Stimulated activated CD4-positive, alpha-beta T cell treated with anti-CD3 and anti-CD28 coated beads, TNF-alpha, amount 100 ng/mL, for 24 hours (primary cell): Measurements from ENCODE around the gene DNAI2.
"Not testable (repeated sequence)": the region's sequence is repeated elsewhere in the genome, so short reads cannot be mapped to it uniquely, and the experiment has no call there.

Experiments used
- DNase-seq, 3 experiments: peaks; one replicate each; pipeline ENCODE4 v3.0.0-alpha.2; 2020; ENCODE audit warnings: low read depth in 3 of 3

Gene DNAI2

DNA sequence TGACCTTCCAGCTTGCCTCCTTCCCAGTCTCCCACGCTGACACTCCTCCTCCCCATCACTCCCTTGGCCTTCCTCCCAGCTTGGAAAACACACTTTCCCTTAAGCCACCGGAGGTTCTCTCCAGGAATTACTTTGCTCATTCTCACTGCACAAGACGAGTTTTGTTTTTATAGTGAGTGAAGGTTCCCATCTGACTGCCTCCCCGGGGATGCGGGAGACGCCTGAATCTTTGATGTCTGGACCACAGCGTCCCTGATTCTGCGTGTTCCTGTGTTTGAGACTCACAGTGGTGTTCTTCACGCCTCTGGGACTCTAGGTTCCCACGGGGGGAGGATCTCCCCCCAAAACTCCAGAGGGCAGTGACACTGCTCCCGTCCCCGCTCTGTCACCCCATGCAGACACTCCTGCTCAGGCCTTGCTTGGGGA is 2.0 kb downstream of the DNAI2 start:
- DNase-seq = no peak

DNA sequence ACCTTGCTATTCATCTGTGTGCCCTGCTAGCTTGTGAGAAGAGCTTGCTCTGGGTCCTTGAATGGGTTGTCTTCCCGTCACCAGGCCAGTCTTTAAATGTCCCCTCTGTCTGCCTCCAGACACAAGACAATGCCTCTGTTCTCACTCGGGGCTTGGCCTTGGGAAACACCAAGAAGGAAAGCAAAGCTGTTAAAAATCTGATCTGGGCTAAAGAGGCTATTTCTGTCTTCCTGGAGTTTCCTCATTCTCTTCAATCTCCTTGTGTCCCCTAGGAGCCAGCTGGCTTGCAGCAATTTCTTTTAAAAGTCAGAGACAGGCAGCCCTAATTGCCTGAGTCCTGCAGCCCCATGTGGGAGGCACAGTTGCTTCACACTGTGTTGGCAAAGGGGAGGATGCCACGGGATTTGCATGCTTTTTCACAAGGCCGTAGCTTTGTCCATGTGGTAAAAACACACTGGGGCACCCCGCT is 2.5 kb downstream of the DNAI2 start:
- DNase-seq = no peak

GRCh38 chr17:74277935-74278334 is 3.9 kb downstream of the DNAI2 start:
- DNase-seq = no peak

DNA sequence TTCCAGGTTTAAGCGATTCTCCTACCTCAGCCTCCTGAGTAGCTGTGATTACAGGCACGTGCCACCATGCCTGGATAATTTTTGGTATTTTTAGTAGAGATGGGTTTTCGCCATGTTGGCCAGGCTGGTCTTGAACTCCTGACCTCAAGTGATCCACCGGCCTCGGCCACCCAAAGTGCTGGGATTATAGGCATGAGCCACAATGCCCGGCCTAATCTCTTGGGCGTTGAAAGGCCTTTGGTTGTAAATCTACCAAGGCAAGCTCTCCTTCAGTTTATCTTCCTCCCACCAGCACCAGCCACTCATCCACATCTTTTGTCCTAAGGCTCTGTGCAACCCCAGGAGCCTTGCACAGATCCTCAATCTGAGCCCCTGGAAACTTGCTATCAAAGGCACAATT is 5.6 kb downstream of the DNAI2 start:
- DNase-seq = not testable (repeated sequence)

- peak; percentile 22 to 57 (median 34) for DNase-seq
Observed at GRCh38 chr17:74280093-74280513, 6.1 kb downstream of the DNAI2 start.

DNA sequence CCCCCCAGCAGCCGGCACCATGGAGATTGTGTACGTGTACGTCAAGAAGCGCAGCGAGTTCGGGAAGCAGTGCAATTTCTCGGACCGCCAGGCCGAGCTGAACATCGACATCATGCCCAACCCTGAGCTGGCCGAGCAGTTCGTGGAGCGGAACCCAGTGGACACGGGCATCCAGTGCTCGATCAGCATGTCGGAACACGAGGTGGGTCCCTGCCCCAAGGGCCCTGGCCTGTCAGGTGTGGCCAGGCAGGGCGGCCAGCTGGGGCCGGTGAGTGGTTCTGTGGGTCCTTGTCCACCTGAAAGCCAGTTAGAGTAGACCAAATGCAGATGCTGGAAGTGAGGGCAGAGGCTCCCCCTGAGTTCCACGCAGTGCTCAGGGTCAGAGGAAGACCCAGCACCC is 7.8 kb downstream of the DNAI2 start:
- no peak for DNase-seq

DNA sequence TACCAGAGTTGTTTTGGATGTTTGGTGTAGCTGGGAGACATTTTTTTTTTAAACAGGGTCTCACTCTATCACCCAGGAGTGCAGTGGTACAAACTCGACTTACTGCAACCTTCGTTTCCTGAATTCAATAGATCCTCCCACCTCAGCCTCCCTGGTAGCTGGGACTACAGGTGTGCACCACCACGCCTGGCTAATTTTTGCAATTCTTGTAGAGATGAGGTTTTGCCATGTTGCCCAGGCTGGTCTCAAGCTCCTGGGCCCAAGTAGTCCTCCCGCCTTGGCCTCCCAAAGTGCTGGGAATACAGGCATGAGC is 8.2 kb downstream of the DNAI2 start:
- not testable (repeated sequence) for DNase-seq

GRCh38 chr17:74282587-74283370 is 8.7 kb downstream of the DNAI2 start:
- peak in 2 of 3 experiments; percentile 34 to 62 for DNase-seq

DNA sequence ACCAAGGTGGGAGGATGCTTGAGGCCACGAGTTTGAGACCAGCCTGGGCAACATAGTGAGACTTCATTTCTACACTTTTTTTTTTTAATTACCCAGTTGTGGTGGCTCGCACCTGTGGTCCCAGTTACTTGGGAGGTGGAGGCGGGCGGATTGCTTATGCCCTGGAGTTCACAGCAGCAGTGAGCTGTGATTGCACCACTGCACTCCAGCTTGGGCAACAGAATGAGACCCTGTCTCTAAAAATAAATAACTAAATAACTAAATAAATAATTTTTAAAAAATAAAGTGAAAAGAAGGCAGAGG is 9.3 kb downstream of the DNAI2 start:
- no peak for DNase-seq

DNA sequence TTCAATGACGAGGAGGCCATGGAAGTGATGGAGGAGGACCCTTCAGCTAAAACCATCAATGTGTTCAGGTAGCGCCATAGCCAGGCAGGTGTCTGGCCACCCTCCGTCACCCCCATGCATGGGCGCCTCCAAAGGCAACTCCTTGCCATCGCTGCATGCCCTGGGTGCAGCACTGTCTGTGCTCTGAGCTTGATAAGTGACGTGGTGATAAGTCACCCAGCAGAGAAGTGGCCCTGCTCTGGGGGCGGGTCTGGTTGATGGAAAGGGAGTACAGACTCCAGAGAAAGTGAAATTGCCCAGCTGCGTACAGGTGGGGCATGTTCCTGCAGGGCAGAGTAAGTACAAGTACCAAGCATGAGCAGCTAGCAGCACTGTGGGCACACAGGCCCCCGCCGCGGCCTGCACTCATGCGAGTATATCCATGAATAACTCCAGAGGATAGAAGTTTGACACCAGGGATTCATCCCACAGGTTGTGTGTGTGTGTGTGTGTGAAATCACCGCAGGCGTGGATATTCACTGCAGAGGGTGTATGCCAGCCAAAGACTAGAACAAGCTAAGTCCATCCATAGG is 13.1 kb downstream of the DNAI2 start:
- DNase-seq = no peak

DNA sequence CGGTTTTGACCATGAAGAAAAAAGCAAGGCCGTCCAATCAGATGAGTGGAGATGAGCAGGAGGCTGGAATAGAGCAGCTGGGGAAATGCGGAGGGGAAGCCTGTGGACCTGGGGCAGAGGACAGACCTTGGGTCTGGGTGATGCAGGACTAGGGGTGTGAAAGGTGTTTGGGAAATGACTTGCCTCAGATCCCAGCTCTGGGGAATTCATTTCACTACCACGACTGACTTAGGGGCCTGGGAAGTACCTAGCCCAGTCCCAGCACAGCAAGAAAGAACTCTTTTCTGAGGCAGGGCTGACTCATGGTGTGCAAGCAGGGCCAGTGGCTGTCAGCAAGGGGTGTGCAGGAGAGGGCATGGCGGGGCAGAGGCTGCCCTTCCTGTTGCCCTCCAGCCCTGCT is 14.8 kb downstream of the DNAI2 start:
- peak in 1 of 3 experiments; percentile 28 for DNase-seq

DNA sequence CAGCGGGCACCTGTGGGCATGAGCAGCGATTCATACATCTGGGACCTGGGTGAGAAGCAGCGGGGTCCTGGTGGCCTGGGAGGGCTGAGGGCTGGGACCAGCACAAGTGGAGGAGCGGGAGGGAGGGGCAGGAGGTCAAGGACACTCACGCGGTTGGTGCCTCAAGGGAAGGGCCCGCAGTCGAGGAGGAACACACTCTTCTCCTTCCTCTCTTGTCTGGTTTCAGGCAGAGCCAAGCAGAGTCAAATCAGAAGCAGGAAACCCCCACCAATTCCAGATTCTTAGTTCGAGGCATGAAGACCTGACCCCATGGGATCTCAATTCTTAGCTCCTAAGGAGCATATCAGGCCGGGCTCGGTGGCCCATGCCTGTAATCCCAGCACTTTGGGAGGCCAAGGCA is 15.7 kb downstream of the DNAI2 start:
- no peak for DNase-seq

DNA sequence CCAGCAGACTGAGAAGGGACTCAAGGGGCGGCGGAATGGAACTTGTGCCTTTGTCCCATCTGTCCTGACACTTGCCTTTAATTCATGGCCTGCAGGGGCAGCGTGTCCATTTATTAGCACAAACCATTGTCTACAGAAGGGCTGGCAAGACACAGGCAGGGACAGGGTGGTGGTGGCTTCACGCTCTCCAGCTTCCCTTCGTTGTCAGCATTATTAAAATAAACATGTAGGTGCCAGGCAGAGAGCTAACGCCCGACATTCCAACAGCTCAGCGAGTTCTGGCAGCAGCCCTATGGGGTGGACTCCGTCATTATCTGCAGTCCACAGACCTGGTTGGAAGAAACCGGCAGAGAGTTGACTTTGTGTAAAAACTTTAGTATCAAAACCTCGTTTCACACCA is 16.3 kb downstream of the DNAI2 start:
- no peak for DNase-seq

GRCh38 chr17:74292495-74292894 is 18.5 kb downstream of the DNAI2 start:
- no peak for DNase-seq

DNA sequence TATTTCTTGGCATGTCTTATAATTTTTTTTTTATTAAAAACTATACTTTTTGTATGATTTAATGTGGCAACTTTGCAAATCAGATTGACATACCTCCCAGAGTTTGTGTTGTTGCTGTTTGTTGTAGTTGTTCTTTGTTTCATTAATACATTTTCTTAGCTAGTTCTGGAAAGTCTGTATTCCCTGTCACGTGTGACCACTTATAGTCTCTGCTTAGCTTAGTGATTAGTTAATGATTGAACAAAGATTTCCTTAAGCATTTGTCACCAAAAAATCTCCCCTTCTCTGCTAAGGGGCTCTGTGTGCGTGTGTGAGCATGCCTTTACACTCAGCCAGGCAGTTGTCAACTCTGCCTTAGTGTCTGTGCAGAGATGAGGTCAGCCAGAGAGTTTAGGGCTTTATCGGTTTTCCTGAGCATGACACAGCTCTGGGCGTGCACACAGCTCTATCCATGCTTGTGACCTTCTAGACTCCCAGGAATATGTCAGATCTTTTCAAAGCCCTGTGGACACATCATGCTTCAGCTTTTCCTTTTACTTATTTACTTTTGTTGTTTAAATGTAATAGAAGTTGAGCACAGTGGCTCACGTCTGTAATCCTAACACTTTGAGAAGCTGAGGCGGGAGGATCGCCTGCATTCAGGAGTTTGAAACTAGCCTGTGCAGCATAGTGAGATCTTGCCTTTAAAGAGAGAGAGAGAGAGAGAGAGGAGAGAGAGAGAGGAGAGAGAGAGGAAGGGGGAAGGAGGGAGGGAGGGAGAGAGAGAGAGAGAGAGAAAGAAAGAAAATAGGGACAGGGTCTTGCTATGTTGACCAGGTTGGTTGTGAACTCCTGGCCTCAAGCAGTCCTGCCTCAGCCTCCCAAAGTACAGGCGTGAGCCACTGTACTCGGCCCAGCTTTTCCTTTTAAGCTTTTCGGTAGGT is 21.9 kb downstream of the DNAI2 start:
- no peak for DNase-seq

GRCh38 chr17:74296548-74296936 is 22.5 kb downstream of the DNAI2 start:
- DNase-seq = no peak

DNA sequence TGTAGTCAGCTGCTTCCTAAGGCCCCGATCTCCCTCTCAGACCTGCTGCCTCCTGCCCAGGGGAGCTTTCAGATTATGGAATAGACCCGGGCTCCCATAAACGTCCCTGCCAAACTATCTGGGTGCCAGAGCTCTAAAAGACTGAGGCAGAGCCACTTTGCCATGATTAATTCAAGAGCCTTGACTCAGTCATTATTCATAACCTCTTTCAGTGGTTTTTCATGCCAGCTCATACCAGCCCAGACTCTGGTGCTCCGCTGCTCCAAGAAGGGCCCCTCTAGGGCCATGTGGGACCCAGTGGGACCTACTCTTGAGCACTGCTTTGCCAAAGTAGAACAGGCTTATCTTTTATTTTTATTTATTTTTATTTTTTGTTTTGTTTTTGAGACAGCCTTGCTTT is 23.9 kb downstream of the DNAI2 start:
- DNase-seq = peak in 1 of 3 experiments; percentile 43

DNA sequence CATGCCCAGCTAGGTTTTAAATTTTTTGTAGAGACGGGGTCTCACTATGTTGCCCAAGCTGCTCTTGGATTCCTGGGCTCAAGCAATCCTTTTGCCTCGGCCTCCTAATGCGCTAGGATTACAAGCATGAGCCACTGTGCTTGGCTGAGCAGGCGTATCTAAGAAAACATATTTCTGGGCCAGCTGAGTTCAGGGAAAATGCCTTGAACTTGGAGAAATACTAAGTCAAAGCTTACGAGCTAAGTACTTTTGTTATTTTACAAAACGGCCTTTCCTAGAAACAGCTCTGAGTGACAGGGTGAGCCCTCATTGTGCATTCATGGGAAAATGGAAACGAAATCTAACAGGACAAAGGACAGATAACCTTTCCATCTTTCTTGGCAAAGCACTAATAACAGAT is 24.7 kb downstream of the DNAI2 start:
- no peak for DNase-seq

GRCh38 chr17:74299226-74300009 is 25.4 kb downstream of the DNAI2 start:
- DNase-seq = no peak

DNA sequence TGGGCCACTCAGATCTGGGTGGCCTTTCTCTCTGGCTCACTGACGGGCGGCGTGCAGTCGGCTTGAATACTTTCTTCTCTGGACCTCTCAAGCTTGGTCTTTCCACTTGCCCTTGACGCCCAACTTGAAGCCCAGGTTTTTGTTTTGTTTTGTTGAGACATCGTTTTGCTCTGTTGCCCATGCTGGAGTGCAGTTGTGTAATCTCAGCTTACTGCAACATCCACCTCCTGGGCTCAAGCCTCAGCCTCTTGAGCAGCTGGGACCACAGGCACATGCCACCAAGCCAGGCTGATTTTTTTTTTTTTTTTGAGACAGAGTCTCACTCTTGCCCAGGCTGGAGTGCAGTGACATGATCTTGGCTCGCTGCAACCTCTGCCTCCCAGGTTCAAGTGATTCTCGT is 29.3 kb downstream of the DNAI2 start:
- no peak for DNase-seq

DNA sequence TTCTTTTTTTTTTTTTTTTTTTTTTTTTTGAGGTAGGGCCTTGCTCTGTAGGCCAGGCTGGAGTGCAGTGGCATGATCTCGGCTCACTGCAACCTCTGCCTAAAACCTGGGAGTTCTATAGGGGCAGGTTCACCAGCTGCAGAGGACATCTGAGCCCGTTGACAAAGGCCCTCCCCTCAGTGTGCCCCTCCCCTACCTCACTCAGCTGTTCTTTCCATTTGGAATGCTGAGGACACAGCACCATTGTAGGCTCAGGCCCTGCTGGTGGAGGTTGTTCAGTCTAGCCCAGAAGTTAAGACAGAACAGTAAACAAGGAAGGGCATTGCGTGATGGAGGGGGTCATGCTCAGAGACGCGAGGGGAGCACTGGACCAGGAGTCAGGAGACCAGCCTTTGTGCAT is 30.1 kb downstream of the DNAI2 start:
- DNase-seq = no peak
